GM19035 (cell line): Measurements from ENCODE around the gene LRP8.

Source experiments
- ATAC-seq: cut with Tn5 transposase; IDR thresholded peaks from one replicate; pipeline ENCODE4 v1.9.1; 2021; ENCODE audit not compliant: unreplicated experiment

Gene LRP8

GRCh38 chr1:53266038-53266437, 61.8 kb downstream of the LRP8 start:
- ATAC-seq: no peak

- ATAC-seq: no peak
These were observed 62.3 kb downstream of the LRP8 start for GRCh38 chr1:53265581-53265980.

- ATAC-seq: no peak
These were observed 63.8 kb downstream of the LRP8 start for GRCh38 chr1:53264048-53264447.

DNA sequence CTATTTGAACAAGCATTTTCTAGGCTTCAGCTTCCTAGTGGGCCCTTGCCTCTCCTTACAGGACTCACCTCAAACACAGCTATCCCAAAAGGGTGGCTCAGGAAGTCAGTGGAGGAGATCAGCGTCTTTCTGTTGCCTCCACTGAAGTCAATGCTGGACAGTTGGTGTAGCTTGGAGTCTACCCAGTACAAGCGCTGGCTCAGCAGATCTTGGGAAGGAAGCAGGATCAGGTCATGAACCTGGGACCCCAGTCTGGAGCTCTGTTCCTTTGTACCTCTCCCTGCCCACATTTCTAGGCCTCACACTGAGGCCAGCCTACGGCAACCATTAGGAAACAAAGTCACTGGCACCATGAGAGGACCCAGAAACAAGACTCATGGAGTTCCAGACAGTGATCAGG, 65.9 kb downstream of the LRP8 start:
- ATAC-seq: no peak

GRCh38 chr1:53260631-53261247, 67.1 kb downstream of the LRP8 start:
- ATAC-seq: no peak

DNA sequence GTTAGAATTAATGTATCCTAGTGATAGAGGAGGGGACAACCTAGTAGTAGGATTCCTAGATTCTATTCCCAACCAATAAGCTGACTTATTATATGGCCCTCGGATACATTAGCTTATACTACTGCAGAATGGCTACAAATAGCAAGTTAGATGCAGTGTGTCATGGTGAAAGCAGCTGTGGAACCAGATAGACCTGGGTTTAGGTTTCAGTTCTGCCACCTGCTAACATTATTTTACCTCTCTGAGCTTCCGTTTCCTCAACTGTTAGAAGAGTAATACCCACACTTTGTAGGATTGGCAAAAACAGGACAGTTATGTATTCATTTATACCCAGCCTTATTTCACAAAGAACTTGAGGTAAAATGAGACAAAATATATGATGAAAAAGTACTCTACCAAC, 67.9 kb downstream of the LRP8 start:
- ATAC-seq: peak; percentile 53

- no peak for ATAC-seq
These were observed 69.7 kb downstream of the LRP8 start for GRCh38 chr1:53258216-53258615.

- no peak for ATAC-seq
These were observed 70.3 kb downstream of the LRP8 start for GRCh38 chr1:53257454-53258081.

DNA sequence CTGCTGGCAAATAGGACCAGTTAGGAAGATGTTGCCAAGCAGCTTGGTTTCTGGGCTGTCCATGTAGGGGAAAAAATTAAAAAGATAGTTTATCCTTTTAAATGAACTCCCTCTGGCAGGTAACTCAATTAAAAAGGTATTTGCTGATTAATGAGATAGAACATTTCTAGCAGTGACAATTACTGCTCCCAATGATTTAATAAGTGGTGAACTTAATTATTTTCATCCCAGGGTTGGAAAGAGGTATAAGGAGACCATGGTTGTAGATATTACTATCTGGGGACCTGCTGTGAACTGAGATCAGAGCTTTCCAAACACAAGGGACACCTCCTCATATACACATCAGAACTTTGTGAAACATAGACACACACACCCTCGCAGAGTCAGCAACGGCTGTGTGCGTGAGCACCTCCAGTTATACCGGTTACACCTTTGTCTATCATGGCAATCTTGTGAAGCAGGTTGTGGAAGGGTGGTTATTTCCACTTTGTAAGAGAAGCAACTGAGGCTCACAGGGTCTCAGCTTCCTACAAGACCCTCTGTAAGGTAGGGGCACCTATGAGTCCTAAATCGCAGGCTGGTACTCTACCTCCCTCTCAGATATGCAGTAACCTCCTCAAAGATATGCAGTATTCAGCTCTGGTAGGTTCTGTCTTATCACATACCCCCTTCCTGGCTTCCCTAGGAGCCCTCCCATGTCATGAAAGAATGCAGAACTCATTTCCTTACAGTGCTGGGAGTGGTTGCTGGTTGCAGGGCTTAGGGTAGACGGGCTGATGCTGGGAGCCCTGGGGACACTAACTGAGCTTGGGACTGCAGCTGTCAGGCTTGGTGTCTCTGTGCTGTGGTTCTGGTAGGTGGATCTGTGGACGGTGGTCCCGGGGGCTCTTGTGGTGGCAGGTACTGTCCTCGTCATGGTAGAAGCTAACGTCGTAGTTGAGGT, 71.1 kb downstream of the LRP8 start:
- no peak for ATAC-seq

DNA sequence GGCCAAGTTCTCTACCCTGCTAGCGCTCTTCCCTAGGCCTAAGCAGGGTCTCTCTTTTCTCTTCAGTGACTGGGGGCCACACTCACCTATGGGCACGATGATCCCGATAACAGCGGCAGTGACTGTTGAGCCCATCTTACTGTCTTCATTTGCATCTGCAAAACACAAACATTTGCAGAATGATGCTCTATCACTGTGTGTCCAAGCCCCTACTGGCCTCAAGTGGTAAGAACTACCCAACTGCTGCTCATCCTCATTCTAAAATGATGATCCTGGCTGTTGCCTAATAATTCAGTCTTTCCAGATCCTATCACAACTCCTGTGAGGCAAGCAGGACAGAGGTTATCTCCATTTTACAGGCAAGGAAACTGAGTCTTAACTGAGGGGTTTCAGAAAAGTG, 72.8 kb downstream of the LRP8 start:
- no peak for ATAC-seq

DNA sequence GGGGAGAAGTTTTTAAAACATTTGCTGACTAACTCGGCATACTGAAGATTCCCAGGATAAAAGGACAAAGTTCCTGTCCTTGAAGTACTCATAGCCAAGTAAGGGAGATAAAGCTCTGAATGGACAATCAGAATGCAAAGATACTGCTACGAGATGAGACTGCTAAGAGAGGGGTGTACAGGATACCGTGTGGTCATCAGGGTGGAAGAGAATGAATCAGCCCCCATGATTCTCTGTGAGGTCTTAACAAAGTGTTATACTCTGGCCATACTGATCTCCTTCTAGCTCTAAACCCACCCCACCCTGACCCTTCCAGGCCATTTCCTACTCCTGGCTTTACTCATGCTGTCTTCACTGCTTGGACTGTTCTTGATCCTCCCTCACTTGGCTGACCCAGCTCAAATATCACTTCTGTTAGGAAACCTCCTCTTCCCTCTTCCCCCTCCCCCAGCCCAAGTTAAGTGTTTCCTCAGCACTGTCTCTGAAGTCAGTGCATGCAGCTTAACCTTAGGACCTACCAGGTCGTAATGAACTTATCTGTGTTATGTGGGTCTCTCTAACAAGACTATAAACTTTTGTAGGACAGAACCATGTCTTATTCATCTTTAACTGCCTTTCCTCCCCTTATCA, 73.7 kb downstream of the LRP8 start:
- no peak for ATAC-seq

- ATAC-seq: no peak
These were observed 77.5 kb downstream of the LRP8 start for GRCh38 chr1:53250325-53250724.

GRCh38 chr1:53249706-53250105, 78.2 kb downstream of the LRP8 start:
- no peak for ATAC-seq

DNA sequence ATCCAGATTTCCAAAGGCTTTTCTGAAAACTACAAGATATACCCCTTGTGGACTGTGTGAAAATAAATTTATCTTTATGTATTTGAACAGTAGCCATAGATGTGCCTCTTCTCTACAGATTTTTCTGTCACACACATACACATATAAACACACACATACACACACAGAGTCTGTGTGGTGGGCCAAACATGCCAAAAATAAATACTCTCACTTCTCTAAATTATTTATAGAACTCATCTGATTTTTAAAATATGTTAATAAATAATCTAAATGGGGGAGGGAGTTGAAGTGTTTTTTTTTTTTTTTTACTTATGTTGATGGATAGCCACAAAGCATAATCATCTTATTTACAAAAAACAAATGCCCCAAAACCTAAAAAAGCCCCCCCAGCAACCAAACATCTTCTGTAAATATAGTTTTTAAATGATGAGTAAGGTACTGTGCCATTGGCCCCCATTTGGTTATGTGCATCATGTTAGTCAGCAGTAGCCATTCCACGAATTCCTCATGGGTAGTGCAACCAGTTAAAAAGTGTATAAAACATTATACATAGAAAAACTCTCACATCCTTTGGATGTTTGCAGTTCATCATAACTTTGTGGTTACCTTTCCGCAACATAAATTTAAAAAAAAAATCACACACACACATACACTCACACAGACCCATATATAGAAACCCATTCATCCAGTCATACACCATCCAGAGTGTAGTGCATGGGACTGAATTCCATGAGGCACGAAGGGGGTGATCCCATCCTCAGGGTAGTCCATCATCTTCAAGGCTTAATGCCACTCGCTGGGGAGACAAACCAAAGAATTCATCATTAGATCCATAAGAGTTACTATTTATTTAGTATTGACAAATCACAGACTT, 81.4 kb downstream of the LRP8 start:
- ATAC-seq: no peak

DNA sequence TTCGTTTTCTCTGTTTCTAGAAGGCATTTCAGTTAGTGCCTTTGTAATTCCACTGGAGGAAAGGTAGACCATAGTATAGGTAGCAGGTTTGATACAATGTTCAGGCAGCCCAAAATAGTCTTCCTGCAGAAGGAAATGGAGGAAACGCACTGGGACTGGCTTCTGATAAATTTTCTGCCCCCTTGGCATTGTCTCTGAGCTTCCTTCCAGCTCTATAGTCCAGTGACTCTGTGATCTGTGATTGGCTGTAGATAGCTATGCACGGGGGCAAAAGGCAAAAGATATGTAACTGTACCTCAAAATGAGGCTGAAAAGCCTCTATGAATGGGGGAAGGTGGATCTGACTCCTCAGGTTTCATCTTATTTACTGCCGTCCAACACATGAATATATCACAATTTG, 83.7 kb downstream of the LRP8 start:
- no peak for ATAC-seq

DNA sequence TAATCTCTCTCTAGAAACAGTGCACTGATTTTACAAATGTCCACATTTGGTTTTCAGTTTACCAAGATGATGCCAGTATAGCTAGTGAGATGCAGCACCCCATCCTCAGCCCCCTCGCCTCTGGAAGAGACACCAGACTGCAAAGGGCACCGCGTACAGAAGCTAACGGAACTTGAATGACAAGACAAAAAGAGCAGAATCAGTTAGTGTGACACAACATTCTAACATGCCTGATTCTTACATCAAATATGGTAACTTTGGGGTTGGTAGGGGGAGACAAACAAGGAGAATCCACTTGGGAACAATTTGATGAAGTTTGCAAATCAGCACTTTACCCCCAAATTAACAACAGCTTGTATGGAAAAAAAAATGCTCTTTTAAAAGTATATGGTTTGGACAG, 85.5 kb downstream of the LRP8 start:
- no peak for ATAC-seq

DNA sequence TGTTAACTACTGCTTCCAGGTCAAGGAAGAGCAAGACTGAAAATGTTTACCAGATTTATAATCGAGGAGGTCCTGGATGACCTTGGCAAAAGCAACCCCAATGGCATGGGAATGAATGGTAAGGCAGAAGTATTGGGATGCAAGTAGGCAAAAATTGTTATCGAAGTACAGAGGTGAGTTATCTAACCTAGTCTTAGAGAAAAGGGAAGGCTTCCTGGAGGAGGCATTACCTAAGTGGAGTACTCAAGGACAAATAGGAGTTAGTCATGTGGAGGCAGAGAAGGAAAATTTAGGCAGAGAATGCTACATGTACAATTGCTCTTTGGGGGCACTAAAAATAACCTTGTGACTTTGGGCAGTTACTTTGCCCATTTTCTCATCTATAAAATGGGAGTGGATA, 86.0 kb downstream of the LRP8 start:
- no peak for ATAC-seq

- peak; percentile 95 for ATAC-seq
These were observed 89.4 kb downstream of the LRP8 start, which contains the start of gene MAGOH for GRCh38 chr1:53238197-53239155. Gene MAGOH (minus strand): TSS chr1:53238518. CDS start chr1:53238448, 70 bp downstream.

- no peak for ATAC-seq
These were observed 90.2 kb downstream of the LRP8 start for GRCh38 chr1:53237638-53238037.
